Vagina (tissue), 2 donors: ENCODE measurements around the gene STX4.

ENCODE experiments used
- CTCF ChIP-seq, 3 experiments: fragments of 450-650 bp in 2 of 3; fragments of 200-600 bp in 1 of 3; sonication (generic) in 1 of 3; IDR thresholded peaks; one replicate each; pipeline ENCODE4 v1.5.1; 2017 to 2019; ENCODE audit warnings: antibody characterized with exemption in 3 of 3, mild to moderate bottlenecking in 2 of 3, moderate library complexity in 2 of 3
- POLR2A ChIP-seq, 2 donors: fragments of 450-650 bp; IDR thresholded peaks; one replicate each; pipeline ENCODE4 v1.6.1; 2017; ENCODE audit warnings: antibody characterized with exemption in 2 of 2, mild to moderate bottlenecking in 2 of 2, moderate library complexity in 2 of 2
- POLR2AphosphoS5 ChIP-seq, 2 donors: sonication (generic); formaldehyde crosslinking; IDR thresholded peaks; one replicate each; pipeline ENCODE4 v1.9.0; 2017; ENCODE audit warnings: antibody characterized with exemption in 2 of 2, mild to moderate bottlenecking in 2 of 2, low read depth in 1 of 2; ENCODE audit not compliant: insufficient read depth in 1 of 2

- TF ChIP-seq POLR2AphosphoS5 (IDR thresholded peaks at IDR 0.05; ENCODE audit: insufficient read depth in 1 of 2, low read depth in 1 of 2) (peak; percentile 8 to 37), POLR2A (IDR thresholded peaks at IDR 0.05) (no peak), CTCF (IDR thresholded peaks at IDR 0.05) (no peak)
These were observed 31.1 kb upstream of the STX4 start for GRCh38 chr16:31002250-31002700.
